GM19239 (cell line): ENCODE measurements around the gene GNAS.

Experiments used
- DNase-seq: peaks from one replicate; pipeline ENCODE4 v3.0.0; 2011; ENCODE audit warnings: low spot score; ENCODE audit not compliant: insufficient read length
- FAIRE-seq: peaks from 2 replicates; lab custom pipeline; 2011; peaks lifted over from hg19 to GRCh38; lab: Jason Lieb, UNC

Gene GNAS

DNA sequence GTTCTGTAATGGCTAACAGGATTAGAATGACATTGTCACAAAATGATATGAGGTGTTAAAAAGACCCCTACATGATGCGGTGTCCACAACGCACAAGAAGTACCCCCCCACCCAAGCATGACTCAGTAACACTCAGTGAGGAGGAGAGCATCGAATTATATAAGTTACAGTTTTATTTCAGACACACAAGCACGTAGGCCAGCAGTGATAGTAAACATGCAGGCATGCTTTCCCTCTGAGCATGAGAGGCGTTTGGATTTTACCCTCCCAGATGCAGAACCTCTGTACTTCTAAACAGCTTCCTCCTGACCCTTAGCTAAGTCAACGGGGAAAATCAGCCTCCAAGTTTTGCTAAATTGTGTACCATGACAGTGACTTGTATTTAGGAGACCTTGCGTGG is 23.9 kb downstream of the GNAS start:
- DNase-seq (no peak), FAIRE-seq (no peak)

DNA sequence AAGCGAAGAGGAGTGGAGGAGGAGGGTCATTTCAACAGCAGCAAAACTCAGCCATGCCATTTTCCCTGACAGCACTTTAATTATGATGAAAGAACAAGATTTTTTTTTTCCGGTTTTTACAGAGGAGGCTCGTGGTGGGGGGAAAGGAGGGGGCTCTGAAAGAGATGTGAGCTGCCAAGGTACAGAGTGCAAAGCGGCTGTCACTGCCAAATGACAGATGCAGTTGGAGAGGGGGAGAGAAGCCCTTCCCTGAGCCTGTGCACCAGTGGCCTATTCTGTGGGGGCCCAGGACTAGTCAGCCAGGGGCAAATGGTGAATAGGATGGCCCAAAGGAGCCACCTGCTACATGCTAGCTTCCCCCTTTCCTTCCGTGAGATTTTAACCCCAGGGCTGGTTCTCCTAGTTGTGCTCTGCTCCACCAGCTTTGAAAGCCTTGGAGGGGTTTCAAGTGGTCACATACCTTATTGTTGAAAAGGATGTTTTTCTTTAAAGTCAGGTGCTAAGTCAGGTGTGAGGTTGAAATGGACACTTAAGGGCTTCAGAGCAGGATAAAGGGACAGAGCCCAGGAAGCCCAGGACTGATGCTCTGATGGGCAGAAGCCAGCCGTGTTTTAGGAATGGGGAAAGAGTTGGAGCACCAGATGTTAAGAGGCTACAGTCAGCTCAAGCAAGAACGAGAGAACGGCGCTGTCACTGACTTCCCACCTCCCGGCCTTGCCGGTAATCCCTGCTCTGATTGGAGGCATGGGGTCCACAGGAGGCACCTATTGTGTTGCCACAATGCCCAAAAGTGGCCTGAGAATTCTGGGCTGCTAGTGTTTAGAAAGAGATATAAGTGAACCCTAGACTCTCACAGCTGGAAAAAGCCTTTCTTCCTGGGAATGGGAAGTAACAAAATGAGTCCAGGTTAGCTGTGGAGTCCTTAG is 24.8 kb downstream of the GNAS start:
- FAIRE-seq (no peak), DNase-seq (no peak)

DNA sequence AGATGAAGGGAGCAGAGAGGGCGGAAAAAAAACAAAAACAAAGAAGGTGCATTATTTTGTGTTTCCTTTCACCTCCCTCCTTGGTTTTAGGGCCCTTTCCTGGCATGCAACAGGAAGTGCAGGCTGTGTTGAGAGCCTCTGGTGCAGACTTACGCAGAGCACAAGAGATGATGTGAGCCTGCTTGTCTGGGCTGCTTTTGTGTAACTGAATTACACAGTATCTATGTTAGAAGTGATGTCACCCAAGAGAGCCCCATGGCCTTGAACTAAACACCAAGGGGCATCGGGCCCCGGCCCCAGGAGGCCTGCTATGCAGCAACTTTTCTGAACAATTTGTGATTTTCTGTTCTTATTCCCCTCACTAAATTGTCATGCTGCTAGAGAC is 25.5 kb downstream of the GNAS start:
- no peak for FAIRE-seq
- DNase-seq, result no peak

DNA sequence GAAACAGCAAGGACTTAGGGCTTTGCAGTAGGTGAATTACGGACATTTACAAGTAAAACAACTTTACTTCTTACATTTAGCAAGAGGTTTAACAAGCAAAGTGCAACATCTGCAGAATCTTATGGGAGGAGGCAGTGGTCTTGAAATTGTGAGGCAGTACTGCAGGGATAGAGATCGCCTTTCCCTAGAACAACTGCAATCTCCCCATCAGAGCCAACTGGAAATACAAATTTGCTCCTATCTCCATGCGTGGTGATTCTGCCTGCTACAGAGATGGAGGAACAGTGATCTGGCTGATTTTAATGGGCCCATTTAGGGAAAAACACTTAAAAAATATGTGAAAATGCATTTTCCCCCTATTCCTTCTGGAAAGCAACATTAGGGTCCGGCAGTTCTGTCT is 25.9 kb downstream of the GNAS start:
- FAIRE-seq (no peak), DNase-seq (no peak)

DNA sequence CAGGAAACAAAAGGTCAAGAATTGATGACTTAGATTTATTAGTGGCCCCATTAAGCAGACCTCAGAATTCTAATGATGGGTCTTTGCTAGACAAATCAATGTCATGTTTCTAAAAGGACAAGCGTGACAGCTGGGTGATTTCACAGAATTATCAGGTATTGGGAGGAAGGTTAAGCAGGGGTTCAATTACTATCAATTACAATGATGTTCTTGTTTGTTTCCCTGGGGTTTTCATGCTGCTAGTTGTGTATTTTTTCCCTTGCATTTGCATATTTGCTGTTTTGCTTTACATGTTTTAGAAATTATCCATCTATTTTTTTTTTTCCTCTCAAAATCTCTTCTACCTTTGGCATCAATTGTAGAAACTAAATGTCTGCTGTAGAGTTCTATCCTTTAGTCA is 27.9 kb downstream of the GNAS start:
- DNase-seq (no peak), FAIRE-seq (no peak)

DNA sequence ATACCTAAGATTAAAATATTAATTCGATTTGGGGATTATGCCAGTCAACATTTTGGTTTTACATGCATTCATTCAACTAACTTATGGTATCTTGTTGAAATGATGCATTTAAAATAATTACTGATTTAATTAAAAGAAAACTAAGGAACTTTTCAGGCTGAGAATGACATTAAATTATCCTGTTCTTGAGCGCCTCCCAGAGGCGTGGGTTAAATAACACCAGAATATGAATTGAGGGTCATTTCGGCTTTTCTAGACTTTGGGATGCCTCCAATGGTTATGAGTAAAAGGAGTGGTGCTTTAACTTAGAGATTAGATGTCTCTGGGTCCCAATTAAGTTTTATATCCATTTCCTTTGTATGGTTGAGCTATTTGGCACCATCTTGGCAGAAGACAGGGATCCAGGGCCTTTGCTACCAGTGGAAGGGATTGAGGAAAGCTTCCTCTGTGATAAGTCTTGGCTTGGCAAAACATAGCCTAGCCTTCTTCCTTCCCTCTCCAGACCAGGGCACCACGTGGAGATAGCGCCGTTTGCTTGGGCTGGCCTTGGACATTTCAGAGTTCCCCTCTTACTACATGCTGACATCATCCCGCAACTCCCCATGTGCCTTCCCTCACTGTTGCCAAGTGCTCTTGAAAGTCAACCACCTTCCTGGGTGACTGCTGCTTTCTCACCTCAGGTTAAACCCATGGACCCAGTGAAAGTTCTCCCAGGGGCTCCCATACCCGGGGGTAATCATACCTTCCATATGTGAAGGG is 28.7 kb downstream of the GNAS start:
- FAIRE-seq, result no peak
- DNase-seq, result no peak

DNA sequence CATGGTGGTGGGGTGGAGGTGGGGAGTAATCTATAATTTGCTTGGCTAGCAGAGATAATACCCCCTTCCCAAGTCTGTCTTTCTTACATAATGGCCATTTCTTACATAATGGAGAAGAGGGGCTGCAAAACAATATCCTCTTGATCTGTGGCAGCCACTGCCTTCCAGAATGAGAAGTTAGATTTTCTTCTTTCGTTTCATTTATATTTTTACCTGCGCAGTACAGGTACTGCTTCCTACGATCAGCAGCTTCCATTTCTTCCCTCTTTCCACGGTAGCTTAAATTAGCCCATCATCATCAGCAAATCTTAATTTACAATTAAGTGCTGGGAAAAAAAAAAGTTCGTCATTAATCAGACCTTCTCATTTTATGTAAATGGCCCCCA is 30.2 kb downstream of the GNAS start:
- no peak for FAIRE-seq
- no peak for DNase-seq

DNA sequence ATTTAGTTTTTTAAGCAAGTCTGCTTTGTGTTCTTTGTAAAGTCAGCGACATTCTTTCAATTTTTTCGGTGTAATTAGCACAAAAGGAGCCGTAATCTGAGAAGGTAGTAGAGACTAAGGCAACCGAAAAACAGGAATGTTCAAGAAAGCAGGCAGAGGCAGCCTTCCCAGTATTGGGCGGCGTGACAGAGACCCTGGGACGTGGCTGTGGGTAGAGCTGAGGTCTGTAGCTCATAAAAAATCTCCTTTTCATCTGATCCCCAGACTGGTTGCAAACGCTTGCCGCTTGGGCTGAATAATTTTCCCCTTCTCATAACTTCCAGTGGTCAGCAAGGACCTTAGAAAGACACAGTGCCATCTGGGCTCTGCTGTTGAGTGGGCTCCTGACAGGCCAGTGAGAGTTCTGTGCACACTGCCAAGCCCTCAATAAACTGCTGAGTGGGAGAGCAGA is 30.8 kb downstream of the GNAS start:
- no peak for DNase-seq
- FAIRE-seq, result no peak

DNA sequence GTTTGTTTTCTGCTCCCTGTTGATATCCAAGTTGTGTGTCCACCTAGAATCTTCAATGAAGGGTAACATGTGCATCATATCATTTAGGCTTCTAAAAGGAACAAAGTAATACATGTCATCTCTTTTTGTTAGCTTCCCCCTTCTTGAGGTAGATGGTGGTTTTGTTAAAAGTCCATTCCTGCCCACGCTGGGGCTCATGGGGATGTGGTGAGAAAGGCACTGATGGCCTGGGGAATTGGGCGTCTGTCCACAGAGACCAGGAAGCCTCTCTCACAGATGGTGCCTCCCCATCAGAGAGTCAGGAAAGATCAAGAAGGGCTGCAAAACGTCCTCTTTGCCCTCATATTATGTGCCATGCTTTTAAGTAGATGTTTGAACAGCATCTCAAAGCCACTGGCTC is 32.5 kb downstream of the GNAS start:
- FAIRE-seq (no peak), DNase-seq (no peak)

DNA sequence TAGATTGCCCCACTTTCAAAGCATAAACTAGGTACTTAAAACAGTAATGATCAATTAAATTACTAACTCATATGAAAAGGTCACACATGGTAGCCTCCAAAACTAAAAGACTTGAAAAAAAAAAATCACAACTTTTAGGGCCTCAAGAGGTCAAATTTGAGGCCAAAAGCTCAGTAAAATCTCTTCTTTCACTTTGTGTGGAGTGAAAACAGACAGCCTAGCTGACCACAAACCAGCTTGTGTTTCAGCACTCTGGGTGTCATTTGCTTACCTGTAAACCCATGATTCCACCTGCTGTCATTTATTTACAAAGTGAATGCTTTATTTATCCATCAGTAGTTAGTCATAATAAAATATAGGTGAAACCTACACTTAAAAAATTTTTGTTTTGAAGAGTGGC is 34.0 kb downstream of the GNAS start:
- DNase-seq, result peak; percentile 68
- FAIRE-seq, result peak; percentile 86

DNA sequence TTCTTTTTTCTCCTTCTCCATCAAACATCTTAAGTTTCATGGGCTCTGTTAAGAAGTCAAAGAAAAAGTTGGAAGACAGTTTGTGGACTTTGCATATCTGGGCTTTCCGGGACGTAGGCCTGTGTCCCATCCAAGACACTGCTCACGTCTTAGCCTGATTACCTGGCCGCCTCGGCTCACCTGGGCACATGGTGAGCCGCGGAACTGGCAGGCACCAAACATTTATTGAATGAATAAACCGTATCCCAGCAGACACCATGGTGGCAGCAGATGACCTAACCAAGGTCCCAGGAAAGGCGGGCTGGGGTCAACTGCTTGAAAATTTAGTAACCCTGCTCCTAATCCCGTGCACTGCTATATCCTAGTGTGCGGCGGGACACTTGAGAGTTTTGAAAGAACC is 35.6 kb downstream of the GNAS start:
- FAIRE-seq, result no peak
- DNase-seq, result no peak

DNA sequence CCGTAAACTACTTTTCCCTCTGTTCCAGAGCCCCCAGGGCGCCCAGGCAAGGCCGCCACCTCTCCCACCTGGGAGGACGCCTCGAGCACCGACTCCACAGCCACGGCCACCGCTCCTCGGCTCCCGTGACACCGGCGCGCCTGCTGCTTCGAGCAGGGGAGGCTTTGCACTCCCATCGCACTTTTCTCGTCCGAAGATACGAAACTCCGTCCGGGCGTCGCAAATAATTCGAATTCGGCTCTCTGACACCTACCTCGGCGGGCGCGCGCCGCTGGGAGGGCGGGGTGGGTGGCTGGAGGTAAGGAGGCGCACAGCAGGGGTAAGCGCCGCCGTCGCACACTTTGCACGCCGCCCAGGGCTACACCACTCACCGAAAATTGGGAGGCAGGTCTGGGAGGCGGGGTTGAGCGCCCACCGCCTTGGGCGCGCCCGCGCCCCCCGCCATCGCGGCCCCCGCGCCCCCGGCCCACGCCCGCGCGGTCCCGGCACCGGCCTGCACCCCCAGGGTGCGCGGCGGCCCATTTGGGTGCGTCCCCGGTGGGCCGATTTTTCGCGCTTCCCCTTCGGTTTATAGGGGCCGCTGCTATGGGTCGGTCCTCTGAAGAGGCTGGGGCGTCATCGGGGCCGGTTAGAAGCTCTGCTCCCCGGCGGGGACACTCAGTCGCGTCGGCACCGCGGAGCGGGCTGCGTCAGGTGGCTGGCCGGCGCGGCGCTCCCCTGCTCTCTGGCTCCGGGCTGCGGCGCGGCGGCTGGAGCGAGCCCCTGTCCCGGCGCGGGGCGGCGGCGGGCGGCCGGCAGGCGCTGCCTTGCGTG is 36.2 kb downstream of the GNAS start:
- DNase-seq (peak; percentile 83), FAIRE-seq (no peak)

DNA sequence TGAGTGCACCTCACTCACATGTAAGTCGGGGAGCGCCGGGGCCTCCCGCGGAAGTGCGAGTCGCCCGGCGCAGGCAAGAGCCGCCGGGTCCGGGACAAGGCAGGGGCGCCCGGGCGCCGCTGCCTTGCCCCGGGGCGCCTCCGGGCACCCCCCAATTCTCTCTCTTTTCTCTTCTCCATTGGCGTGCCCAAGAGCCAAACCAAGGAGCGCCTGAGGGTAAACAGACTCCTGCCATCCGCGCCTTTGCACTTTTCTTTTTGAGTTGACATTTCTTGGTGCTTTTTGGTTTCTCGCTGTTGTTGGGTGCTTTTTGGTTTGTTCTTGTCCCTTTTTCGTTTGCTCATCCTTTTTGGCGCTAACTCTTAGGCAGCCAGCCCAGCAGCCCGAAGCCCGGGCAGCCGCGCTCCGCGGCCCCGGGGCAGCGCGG is 36.8 kb downstream of the GNAS start:
- DNase-seq (no peak), FAIRE-seq (no peak)

DNA sequence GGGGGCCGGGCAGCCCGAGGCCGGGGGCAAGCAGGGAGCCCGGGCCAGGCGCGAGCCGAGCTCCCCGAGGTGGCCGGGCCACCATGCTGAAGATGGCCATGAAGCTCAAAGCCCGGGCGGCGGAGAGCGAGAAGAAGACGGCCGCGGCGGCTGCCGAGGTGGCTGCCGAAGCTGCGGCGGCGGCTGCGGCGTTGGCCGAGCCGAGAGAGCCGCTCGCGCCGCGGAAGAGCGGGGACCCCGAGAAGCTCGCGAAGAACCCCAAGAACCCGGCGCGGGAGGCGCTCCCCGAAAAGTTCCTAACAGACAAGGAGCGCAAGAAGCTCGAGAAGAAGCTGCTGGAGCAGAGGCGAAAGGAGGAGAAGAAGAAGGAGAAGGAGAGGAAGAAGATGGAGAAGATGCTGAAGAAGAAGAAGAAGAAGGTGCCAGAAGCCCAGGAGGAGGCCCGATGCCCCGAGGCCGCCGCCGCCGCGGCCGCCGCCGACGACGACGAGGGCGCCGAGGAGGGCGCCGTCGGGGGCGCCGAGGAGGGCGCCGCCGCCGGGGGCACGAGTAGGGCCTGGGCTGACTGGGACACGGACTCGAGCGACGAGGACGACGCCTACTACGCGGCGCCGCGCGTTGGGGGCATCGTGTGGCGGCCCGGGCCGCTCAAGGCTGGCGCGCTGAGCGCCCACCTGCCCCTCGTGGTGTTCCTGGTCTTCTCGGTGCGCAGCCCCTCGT is 37.4 kb downstream of the GNAS start:
- DNase-seq (no peak), FAIRE-seq (no peak)

DNA sequence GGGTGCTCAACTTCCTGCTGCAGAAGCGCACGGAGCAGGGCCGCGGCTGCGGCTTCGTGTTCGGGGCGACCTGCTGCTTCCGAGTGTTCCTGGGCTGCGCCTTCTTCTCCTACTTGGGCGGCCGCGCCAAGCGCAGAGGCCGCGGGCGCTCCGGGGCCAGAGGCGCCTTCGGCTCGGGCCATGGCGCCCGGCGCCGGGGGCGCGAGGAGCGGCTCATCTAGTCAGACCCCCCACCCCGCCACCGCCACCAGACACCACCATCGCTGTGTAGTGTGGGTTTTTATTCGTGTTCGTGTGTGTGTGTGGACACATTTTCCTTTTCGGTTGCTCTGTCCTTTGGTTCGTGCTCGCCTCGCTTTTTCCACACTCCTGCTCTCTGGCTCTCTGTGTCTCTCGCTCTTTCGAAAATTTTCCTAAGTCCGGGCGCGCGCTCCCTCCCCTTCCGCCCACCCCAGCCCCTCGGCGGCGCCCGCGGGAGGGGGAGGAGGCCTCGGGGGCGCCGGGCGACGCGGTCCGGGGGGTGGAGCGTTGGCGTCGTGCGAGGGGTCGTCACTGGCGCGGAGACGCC is 38.1 kb downstream of the GNAS start:
- FAIRE-seq (no peak), DNase-seq (peak; percentile 78)

DNA sequence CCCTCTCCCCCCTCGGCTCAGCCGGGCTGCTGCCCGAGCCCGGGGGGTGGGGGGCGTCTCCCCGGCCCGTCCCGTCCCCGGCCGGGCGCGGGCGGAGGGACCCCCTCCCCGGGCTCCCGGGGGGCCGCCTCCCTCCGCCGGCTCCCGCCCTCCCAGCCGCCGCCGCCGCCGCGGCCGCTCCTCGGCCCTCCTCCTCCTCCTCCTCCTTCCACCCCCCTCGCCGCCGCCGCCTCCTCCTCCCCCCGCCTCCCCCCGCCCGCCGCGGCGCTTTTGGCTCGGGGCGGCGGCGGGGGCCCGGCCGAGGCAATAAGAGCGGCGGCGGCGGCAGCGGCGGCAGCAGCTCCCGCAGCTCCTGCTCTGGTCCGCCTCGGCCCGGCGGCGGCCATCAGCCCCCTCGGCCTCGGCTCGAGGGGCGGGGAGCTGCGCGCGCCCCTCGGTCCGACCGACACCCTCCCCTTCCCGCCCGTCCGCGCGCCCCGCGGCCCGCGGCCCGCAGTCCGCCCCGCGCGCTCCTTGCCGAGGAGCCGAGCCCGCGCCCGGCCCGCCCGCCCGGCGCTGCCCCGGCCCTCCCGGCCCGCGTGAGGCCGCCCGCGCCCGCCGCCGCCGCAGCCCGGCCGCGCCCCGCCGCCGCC is 38.7 kb downstream of the GNAS start:
- FAIRE-seq (no peak), DNase-seq (no peak)

DNA sequence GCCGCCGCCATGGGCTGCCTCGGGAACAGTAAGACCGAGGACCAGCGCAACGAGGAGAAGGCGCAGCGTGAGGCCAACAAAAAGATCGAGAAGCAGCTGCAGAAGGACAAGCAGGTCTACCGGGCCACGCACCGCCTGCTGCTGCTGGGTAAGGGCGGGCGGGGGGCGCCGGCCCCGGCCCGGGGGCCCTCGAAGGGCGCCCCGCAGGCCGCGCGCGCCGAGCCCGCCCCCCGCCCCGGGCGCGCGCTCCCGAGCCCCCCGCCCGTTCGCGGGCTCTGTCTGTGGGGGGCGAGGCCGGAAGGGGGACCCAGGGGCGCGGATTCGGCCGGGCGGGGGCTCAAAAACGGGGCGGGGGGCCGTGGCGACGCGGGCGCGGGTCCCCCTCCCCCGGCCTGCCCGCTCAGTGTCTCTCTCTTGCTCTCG is 39.2 kb downstream of the GNAS start:
- FAIRE-seq (no peak), DNase-seq (no peak)

DNA sequence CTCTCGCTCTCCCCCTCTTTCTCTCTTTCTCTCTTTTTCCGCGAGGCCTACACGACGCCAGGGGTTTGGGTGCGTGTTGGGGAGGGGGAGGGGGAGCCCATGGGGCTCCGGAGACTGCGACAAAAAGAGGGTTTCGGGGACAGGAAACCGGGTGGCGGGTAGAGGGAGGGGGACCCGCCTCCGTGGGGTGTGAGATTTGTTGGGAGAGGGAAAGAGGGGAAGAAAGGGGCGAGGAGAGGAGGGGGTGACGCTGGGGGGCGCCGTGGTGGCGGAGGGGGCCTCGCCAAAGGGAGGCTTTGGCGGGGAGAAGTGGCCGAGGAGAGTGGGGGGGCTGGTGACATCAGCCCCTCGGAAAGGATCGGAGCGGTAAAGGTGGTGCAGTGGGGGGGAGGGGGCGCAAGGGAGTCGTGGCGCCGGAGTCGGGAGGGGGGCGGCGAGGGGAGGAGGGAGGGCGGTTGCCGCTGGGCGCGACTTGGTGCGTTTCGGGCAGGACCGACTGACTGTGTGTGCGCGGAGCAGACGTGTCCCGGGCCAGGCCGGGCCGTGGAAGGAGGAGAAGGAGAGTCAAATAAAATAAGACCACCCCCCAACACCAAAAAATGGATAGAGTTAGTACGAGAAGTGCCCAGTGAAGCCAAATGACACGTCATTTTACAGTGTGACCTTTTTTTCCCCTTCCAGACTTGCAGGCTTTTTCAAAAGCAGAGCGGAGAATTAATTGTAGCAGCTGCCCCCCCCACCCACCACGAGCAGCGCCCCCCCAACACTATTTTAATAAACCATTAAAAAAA is 39.8 kb downstream of the GNAS start:
- peak; percentile 44 for FAIRE-seq

DNA sequence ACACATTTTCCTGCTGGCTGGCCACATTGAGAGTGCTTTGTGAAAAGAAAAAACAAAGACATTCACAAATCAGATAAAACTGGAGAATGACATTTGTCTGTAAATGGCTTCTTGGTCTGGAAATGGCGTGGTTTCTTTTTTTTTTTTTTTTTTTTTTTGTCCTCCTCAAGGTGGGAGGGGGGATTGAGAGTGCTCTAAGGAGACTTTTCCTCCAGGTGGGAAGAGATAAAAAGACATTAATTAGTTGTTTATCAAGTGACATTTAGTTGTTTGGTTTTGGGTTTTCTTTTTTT is 40.4 kb downstream of the GNAS start:
- FAIRE-seq (peak; percentile 45), DNase-seq (no peak)

More for the DNA sequence above, 39.8 kb downstream of the GNAS start:
- DNase-seq, result peak; percentile 56
